Neural progenitor cell (in vitro differentiated cells): Measurements from ENCODE around the gene TNFRSF19.

Source experiments
- CTCF ChIP-seq: fragments of 200-600 bp; sonication (generic); IDR thresholded peaks from 2 replicates; pipeline ENCODE4 v1.5.1; 2017; ENCODE audit warnings: antibody characterized with exemption, mild to moderate bottlenecking
- EZH2 ChIP-seq: fragments of 200-600 bp; sonication (generic); IDR thresholded peaks from 2 replicates; pipeline ENCODE4 v1.6.1; 2017; ENCODE audit warnings: antibody characterized with exemption, mild to moderate bottlenecking, moderate library complexity
- EZH2phosphoT487 ChIP-seq: fragments of 200-600 bp; sonication (generic); IDR thresholded peaks from 2 replicates; pipeline ENCODE4 v1.6.1; 2017; ENCODE audit warnings: antibody characterized with exemption

- no peak for TF ChIP-seq EZH2phosphoT487
- TF ChIP-seq CTCF: no peak
- no peak for TF ChIP-seq EZH2
These were observed 38.6 kb downstream of the TNFRSF19 start for GRCh38 chr13:23608701-23609413.
